Measurements from ENCODE around the gene GNPAT.

The GNPAT gene

DNA sequence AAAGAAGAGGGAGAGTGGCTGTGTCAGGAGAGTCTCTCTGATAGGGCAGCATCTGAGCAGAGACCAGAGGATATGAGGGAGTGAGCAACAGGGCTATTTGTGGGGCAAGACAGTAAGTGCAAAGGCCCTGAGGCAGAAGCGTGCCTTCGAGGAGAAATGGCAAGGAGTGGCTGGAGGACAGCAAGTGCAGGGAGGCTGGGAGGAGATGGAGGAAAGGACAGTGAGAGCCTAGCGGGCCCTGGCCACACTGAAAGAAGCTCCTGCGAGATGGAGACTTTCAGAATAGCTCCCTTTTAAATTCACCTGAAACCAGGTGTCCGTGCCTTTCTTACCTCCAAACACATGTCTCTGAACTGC lies 71.4 kb downstream of the GNPAT start:
- no peak for TF ChIP-seq EP300 (IDR thresholded peaks at IDR 0.05; ENCODE audit: borderline replicate concordance)
- TF ChIP-seq, protein P1, sequence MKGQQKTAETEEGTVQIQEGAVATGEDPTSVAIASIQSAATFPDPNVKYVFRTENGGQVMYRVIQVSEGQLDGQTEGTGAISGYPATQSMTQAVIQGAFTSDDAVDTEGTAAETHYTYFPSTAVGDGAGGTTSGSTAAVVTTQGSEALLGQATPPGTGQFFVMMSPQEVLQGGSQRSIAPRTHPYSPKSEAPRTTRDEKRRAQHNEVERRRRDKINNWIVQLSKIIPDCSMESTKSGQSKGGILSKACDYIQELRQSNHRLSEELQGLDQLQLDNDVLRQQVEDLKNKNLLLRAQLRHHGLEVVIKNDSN (IDR thresholded peaks at IDR 0.05): no peak
- TF ChIP-seq, protein P2, sequence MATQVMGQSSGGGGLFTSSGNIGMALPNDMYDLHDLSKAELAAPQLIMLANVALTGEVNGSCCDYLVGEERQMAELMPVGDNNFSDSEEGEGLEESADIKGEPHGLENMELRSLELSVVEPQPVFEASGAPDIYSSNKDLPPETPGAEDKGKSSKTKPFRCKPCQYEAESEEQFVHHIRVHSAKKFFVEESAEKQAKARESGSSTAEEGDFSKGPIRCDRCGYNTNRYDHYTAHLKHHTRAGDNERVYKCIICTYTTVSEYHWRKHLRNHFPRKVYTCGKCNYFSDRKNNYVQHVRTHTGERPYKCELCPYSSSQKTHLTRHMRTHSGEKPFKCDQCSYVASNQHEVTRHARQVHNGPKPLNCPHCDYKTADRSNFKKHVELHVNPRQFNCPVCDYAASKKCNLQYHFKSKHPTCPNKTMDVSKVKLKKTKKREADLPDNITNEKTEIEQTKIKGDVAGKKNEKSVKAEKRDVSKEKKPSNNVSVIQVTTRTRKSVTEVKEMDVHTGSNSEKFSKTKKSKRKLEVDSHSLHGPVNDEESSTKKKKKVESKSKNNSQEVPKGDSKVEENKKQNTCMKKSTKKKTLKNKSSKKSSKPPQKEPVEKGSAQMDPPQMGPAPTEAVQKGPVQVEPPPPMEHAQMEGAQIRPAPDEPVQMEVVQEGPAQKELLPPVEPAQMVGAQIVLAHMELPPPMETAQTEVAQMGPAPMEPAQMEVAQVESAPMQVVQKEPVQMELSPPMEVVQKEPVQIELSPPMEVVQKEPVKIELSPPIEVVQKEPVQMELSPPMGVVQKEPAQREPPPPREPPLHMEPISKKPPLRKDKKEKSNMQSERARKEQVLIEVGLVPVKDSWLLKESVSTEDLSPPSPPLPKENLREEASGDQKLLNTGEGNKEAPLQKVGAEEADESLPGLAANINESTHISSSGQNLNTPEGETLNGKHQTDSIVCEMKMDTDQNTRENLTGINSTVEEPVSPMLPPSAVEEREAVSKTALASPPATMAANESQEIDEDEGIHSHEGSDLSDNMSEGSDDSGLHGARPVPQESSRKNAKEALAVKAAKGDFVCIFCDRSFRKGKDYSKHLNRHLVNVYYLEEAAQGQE (IDR thresholded peaks at IDR 0.05; ENCODE audit: low read depth): no peak
- no peak for TF ChIP-seq TEAD4 (IDR thresholded peaks at IDR 0.05)
- TF ChIP-seq TAF1 (IDR thresholded peaks at IDR 0.05; ENCODE audit: low read depth): no peak
- no peak for TF ChIP-seq NFIC (IDR thresholded peaks at IDR 0.05)
- no peak for TF ChIP-seq EGR1 (IDR thresholded peaks at IDR 0.05)
- no peak for TF ChIP-seq FOXM1 (IDR thresholded peaks at IDR 0.05; ENCODE audit: borderline replicate concordance, low read depth)
- TF ChIP-seq, protein P3, sequence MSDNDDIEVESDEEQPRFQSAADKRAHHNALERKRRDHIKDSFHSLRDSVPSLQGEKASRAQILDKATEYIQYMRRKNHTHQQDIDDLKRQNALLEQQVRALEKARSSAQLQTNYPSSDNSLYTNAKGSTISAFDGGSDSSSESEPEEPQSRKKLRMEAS (IDR thresholded peaks at IDR 0.05): no peak
- TF ChIP-seq TCF12 (IDR thresholded peaks at IDR 0.05; ENCODE audit: low read depth): no peak
- no peak for TF ChIP-seq CREB1 (IDR thresholded peaks at IDR 0.05; ENCODE audit: low read depth)
- TF ChIP-seq ZBTB7A (IDR thresholded peaks at IDR 0.05; ENCODE audit: low read depth): no peak
- no peak for TF ChIP-seq RAD21 (IDR thresholded peaks at IDR 0.05; ENCODE audit: low read depth)
- TF ChIP-seq YY1 (IDR thresholded peaks at IDR 0.05; ENCODE audit: low read depth): no peak

DNA sequence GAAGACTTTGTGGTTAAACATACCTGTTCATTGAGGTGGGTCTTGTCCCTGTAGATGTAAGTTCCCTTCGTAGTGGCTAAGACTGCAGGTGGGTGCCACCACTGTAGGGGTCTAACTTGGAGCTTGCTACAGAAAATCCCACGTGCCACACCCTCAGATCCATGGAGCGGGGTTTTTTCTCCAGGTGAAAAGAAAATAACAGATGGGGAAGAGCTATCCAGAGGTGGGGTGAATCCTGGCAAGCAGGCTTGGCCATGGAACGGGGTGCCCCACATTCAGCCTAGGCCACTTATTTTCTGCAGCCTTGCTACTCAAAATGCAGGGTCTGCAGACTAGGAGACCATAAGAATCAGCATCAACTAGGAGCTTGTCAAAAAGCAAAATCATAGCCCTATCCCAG lies 72.6 kb downstream of the GNPAT start:
- TF ChIP-seq EP300 (IDR thresholded peaks at IDR 0.05; ENCODE audit: borderline replicate concordance) (no peak), TCF12 (IDR thresholded peaks at IDR 0.05; ENCODE audit: low read depth) (no peak), TEAD4 (IDR thresholded peaks at IDR 0.05) (no peak), EGR1 (IDR thresholded peaks at IDR 0.05) (no peak), CEBPB (IDR thresholded peaks at IDR 0.05) (no peak), CREB1 (IDR thresholded peaks at IDR 0.05; ENCODE audit: low read depth) (no peak), TAF1 (IDR thresholded peaks at IDR 0.05; ENCODE audit: low read depth) (no peak), FOXM1 (IDR thresholded peaks at IDR 0.05; ENCODE audit: borderline replicate concordance, low read depth) (no peak), NFIC (IDR thresholded peaks at IDR 0.05) (no peak), YY1 (IDR thresholded peaks at IDR 0.05; ENCODE audit: low read depth) (no peak)
- TF ChIP-seq, protein P1 (IDR thresholded peaks at IDR 0.05): no peak
- TF ChIP-seq, protein P2 (IDR thresholded peaks at IDR 0.05; ENCODE audit: low read depth): no peak

DNA sequence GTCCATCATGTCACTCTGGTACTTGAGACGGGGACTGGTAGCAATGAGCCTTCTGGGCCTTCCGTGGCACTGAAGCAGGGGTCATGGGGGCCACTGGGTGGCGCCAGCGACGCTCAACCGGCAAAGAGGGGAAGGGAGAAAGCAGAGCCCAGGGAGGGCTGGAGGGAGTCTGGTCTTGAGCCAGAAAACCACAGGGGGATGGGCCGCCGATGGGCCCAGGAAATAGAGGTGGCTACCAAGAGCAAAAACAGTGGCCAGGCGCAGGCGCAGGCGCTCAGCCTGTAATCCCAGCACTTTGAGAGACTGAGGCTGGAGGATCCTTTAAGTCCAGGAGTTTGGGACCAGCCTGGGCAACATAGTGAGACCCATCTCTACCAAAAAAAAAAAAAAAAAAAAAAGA lies 74.9 kb downstream of the GNPAT start:
- TF ChIP-seq RAD21 (IDR thresholded peaks at IDR 0.05; ENCODE audit: low read depth) (peak; percentile 57), NFIC (IDR thresholded peaks at IDR 0.05) (no peak)

DNA sequence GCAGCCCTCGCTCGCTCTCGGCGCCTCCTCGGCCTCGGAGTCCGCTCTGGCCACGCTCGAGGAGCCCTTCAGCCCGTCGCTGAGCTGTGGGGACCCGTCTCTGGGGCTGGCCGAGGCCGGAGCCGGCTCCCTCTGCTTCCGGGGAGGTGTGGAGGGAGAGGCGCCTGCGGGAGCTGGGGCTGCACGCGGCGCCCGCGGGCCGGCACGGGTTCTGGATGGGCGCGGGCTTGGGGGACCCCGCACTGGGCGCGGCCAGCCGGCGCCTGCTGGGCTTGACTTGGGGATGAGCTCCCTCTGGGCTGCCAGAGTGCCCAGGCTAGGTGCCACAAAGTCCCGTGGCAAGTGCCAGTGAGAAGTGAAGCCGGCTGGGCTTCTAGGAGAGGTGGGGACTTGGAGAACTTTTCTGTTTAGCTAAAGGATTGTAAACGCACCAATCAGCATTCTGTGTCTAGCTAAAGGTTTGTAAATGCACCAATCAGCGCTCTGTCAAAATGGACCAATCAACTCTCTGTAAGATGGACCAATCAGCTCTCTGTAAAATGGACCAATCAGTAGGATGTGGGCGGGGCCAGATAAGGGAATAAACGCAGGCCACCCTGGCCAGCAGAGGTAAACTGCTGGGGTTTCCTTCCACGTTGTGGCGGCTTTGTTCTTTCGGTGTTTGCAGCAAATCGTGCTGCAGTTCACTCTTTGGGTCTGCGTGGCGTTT lies 76.4 kb downstream of the GNPAT start:
- TF ChIP-seq NFIC (IDR thresholded peaks at IDR 0.05) (no peak), EP300 (IDR thresholded peaks at IDR 0.05; ENCODE audit: borderline replicate concordance) (no peak), CEBPB (IDR thresholded peaks at IDR 0.05) (no peak), TEAD4 (IDR thresholded peaks at IDR 0.05) (no peak), TAF1 (IDR thresholded peaks at IDR 0.05; ENCODE audit: low read depth) (no peak), CREB1 (IDR thresholded peaks at IDR 0.05; ENCODE audit: low read depth) (no peak), ZBTB7A (IDR thresholded peaks at IDR 0.05; ENCODE audit: low read depth) (no peak), TCF12 (IDR thresholded peaks at IDR 0.05; ENCODE audit: low read depth) (no peak), RAD21 (IDR thresholded peaks at IDR 0.05; ENCODE audit: low read depth) (no peak), EGR1 (IDR thresholded peaks at IDR 0.05) (no peak), YY1 (IDR thresholded peaks at IDR 0.05; ENCODE audit: low read depth) (no peak), FOXM1 (IDR thresholded peaks at IDR 0.05; ENCODE audit: borderline replicate concordance, low read depth) (no peak)
- TF ChIP-seq, protein P2 (IDR thresholded peaks at IDR 0.05; ENCODE audit: low read depth): no peak
- TF ChIP-seq, protein P1 (IDR thresholded peaks at IDR 0.05): no peak
- TF ChIP-seq, protein P3 (IDR thresholded peaks at IDR 0.05): no peak

All from Ishikawa (cell line).